Stimulated activated CD4-positive, alpha-beta T cell treated with anti-CD3 and anti-CD28 coated beads, TNF-alpha, amount 100 ng/mL, for 24 hours (primary cell): ENCODE results near the gene OSCAR.
"Not testable (repeated sequence)": the region's sequence is repeated elsewhere in the genome, so short reads cannot be mapped to it uniquely, and the experiment has no call there.

Experiments used
- DNase-seq, 3 experiments: peaks; one replicate each; pipeline ENCODE4 v3.0.0-alpha.2; 2020; ENCODE audit warnings: low read depth in 3 of 3

The OSCAR gene

DNA sequence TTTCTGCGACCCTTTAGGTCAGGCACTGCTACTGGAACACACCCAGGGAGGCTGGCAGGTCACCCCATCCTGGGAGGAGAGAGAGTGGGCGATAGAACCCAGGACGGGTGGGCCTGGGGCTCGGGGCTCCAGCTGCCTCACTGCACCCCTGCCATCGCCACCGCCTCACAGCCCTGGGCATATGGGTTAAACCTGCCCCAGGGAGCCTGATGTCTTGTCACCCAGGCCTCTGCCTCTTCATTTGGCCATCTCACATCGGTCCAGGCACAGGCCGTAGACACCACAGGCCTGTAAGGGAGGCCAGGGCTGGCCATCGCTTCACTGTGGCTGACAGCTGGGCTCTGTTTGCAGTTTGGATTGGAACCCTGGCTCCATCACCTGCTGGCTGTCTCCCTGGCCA lies 25.1 kb upstream of the OSCAR start:
- DNase-seq = no peak

DNA sequence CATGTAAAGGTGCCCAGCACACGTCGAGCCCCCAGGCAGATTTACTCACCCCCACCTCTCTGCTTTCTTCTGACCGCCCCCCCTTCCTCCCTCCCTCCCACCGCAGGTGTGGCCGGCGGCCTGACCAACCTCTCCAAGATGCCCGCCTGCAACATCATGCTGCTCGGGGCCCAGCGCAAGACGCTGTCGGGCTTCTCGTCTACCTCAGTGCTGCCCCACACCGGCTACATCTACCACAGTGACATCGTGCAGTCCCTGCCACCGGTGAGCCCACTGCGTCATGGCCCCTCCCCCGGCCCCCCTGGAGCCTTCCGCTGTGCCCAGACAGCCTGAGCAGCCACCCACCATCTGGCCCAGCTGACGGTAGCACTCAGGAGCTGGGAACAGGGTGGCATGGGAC lies 23.8 kb upstream of the OSCAR start:
- no peak for DNase-seq

DNA sequence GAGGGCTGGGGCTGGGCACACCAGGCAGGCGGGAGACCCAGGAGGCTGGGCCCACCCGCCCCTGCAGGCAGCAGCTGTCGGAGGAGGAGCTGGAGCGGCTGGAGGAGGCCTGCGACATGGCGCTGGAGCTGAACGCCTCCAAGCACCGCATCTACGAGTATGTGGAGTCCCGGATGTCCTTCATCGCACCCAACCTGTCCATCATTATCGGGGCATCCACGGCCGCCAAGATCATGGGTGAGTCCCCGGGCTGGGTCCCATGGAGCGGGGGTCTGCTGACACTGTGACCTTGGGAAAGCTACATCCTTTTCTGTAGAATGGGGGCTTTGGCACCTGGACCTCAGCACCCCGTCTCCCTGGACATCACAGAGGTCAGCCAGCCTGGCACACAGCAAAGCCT lies 23.1 kb upstream of the OSCAR start:
- no peak for DNase-seq

DNA sequence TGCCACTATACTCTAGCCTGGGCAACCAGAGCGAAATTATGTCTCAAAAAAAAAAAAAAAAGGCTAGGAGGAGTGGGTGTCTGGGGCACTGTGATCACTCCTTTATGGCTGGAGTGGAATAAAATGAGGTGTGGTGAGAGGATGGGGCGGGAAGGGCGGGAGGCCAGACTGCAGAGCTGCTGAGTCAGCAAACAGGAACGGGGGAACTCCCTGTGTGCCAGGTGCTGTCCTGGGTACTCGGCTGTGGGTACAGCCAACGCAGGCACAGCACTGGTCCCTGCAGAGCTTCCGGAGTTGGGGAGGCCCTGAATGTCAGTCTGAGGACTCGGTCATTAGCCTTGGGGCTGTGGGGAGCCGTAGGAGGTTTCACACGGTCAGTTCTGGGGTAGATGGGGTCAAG lies 20.7 kb upstream of the OSCAR start:
- DNase-seq = no peak

DNA sequence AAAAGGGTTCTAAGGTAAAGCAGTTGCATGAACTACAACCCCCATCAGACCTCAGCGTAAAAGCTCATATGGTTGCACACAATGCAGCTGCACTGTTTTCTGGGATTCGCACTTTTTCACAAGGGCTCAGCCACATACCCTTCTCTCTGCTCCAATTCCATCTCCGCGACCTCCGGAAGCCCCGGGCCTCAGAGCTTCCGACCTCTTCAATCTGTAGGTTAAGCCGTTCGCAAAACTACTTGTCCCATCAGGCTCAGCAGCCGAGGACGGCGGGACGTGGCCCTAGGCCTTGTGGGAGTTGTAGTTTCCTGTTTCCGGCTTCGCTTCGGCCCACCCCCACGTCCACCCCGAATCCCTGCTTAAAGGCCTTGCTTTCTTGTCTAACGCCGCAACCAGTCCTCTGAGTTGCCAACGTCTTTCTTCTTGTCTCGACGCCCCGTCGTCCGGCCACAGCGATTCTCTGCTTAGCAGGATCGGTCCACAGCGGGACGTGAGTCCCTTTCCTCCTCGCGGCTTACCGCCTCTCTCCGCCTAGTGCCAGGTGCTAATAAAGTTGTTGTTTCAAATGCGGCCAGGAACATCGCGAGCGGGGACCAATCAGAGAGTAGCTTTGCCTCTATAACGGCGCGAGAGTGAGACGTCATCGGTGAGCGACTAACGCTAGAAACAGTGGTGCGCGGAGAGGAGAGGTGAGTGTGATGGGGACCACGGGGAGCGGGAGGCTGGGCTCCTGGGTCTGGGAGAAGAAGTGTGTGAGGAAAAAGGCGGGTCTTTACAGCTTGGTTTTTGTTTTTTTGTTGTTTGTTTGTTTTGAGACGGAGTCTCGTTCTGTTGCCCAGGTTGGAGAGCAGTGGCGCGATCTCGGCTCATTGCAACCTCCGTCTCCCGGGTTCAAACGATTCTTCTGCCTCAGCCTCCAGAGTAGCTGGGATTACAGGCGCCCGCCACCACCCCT lies 14.8 kb upstream of the OSCAR start, which contains the start of the genes PRPF31 and TFPT:
Gene PRPF31, plus strand, starts transcription at position 646 of the 955 bp plus-strand sequence. CDS start 2,525 bp downstream, outside the sequence.
Gene TFPT, minus strand, starts transcription at position 549 of the 955 bp plus-strand sequence. Its CDS starts 388 bp downstream, at position 161.
- DNase-seq = peak; percentile 94 to 99 (median 95)

DNA sequence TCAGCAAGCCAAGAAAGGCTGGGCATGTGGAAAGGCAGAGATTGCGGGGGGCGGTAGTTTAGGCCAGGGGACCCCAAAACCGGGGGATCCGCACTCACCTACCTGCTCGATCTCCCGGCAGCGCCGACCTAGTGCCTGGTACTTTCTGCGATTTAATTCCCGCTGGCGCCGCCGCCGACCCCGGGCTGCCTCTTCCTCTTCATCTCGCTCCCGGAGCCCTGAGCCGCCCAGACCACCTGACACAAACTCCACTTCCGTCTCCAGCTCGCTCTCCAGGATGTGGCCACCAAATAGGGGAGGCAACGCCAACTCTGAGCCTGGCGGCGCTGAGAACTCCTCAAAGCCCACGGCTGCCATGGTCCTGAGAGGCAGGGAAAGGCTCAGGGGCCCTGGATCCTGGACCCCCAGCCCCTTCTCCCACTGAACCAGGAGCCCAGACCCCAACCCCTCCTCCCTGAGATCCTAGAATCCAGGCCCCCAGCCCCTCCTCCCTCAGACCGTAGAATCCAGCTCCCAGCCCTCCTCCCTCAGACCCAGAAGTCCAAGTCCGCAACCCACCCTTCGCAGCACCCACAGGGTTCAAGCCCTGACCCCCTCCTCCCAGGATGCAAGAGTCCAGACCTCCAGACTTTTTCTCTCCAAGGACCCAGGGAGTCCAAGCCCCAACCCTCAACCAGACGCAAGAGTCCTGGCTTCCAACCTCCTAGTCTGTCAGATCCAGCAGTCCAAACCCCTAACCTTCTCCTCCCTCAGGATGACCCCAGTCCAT lies 13.9 kb upstream of the OSCAR start:
- peak in 1 of 3 experiments; percentile 49 for DNase-seq

DNA sequence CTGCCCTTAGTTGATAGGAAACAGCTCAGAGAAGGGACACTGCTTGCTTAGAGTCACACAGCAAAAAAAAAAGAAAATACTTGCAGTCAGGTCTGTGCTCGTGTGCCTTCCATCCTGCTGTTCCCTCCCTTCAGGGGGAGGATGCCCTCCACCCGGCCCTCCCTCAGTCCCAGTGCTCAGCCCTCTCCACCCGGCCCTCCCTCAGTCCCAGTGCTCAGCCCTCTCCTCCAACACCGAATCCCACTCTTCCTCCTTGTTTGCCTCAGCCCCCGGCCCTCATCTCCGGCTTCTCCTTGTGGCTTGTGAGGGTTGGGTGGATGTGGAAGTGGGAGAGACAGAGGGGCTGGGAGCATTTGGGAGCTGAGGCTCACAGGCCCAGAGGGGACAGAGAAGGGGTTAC lies 9.0 kb upstream of the OSCAR start:
- no peak for DNase-seq

DNA sequence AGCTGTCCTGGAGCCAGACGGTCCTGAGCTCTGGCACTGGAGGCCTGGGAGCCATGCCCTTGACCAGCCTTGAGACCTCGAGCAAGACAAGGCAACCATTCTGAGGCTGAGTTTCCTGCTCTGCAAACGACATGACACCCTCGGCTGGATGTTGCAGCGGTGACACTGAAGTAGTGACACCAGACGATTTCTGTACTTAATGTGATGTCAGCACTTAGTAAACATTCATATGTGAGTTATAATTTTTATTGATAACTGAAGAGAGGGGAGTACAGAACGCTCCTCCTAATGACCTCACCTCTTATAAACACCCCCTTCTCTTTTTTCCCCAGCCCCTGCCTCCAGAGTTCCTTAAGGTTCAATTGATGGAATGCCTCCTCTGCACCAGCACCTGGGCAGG lies 7.9 kb upstream of the OSCAR start:
- no peak for DNase-seq

DNA sequence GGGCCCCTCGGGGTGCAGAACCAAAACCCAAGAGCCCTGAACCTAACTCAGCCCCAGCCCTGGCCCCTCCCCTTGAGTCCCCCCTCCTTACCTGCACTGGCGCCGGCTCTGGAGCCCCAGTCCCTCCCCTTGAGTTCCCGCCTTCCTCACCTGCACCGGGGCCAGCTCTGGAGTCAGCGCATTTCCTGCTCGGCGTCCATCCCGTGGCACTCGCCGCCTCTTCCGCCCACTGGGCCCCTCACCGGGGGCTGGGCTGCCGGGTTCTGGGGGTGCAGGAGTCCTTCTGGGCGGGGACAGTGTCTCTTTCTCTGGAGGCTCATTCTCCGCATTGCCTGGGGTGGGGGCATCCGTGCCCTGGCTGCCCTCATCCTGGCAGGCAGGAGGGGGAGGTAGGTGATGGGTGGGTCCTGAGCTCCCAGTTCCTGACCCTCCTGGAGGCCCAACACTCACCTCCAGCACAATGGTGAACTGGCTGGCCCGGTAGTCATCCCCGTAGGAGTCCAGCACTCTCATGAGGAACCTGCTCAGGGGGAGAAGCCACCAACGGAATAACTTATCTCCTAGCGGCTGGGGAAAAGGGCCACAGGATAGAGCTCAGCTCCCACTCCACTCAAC lies 7.4 kb upstream of the OSCAR start:
- DNase-seq = no peak

DNA sequence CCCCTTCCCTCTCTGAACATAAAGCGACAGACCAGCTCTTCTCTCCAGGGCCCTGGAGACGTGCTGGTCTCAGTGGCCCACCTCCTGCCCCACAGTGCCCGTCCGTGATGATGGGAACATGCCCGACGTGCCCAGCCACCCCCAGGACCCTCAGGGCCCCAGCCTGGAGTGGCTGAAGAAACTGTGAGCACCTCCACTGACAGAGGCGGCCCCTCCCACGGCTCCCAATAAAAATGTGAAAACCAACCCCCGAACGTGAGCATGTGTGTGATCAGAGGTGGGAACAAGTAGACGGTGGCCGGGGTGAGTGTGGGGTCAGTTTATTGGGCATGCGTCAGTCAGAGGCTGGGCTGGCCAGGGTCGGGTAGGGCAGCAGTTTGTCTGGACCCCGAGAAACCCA lies 6.1 kb upstream of the OSCAR start:
- DNase-seq = no peak

DNA sequence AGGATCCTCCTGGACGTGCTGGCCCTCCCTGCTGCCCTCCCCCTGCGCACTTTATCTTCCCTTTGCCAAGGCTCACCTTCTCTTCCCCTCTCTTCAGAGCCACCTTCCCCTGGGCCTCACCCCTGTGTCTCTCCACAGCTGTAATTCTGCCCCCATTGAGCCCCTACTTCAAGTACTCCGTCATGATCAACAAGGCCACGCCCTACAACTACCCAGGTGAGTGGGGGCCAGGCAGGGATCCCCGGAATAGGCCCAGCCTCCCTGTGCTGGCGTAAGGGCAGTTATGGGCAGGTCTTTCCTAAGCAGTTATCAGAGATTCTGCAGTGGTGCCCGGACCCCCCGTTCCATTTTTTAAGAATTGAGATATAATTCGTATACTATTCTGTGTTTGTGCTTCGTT lies 5.2 kb upstream of the OSCAR start:
- no peak for DNase-seq

DNA sequence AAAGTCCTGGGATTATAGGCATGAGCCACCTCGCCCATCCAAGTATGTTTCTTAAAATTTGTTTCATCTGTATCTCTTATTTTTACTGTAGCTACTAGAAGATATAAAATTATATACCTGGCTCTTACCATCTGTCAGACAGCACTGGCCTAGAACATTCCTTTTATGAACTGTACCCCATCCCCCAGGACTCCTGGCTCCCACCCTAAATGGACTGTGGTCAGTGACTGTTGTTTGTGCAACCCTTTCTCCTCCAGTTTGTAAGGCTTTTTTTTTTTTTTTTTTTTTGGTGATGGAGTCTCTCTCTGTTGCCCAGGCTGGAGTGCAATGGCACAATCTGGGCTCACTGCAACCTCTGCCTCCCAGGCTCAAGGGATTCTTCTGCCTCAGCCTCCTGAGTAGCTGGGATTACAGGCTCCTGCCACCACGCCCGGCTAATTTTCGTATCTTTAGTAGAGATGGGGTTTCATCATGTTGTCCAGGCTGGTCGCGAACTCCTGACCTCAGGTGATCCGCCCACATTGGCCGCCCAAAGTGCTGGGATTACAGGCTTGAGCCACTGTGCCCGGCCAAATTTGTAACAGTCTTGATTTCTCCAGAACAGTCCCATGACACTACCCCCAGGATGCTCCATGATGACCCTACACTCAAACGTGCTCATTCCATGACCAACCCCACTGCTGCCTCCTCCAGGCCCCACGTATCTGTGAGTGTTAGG lies 4.6 kb upstream of the OSCAR start:
- no peak for DNase-seq

DNA sequence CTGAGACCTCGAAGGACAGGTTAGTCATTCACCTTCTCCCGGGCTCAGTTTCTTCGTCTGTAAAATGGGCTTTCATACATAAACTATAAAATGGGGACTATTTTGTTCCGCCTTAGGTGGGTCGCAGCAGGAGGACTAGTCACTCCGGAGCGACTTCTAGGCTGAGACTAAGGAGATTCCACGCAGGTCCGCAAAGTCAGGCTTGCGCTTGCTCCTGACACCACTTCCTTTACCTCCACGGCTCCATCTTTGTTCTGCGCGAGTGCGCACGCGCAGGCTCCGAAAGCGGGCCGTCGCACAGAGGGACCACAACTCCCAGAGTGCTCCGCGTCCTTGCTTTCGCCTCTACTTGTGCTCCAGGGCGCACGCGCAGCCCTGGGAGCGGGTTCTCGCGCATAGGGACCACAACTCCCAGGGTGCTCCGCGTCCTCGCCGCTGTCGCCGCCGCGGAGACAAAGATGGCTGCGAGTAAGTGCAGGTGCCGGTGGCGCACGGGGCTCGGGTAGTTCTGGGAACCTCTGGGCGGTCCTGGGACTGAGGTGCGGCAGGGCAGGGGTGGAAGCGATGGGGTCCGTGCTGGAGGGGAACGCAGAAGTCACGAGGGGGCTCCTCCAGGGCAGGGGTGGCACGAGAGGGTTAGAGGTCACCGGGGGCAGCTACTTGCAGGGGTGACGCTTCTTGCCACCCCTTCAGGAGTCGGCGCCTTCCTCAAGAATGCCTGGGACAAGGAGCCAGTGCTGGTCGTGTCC lies 2.0 kb upstream of the OSCAR start, which contains the start of gene NDUFA3:
Gene NDUFA3, plus strand, starts transcription at position 435 of the 749 bp plus-strand sequence. Its CDS starts 24 bp downstream, at position 459.
- peak; percentile 94 to 95 (median 95) for DNase-seq

DNA sequence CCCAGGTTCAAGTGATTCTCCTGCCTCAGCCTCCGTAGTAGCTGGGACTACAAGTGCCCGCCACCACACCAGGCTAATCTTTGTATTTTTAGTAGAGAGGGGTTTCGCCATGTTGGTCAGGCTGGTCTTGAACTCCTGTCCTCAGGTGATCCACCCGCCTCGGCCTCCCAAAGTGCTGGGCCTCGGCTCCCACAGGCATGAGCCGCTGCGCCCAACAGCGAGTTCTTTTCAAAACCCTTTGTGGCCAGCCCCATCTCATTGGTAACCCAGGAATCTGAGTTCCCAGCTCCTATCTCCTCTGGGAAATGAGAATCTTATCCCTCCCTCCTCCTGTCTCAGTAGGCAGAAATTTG lies 724 bp downstream of the OSCAR start:
- not testable (repeated sequence) for DNase-seq

DNA sequence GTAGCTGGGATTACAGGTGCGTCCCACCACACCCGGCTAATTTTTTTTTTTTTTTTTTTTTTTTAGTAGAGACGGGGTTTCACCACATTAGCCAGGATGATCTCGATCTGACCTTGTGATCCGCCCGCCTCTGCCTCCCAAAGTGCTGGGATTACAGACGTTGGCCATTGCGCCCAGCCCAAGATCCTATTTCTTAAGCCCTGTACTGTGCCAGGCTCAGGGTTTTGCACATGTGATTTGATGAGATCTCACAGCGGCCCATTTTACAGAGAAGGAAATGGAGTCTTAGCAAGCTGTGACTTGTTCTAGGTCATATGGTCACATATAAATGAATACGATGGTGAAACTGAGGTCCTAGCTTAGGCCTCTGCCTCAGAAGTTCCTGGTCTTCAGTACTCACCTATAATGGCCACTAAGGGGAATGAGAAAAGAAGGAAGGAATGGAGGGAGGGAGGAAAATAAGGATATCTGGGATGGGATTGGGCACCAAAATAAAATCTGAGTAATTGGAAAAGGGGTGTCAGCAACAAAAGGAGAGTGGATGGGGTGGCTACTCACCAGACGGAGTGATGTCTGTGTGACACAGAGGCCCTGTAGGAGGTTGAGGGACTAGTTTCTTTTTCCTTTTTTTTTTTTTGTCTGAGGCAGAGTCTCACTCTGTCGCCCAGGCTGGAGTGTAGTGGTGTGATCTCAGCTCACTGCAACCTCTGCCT lies 1.3 kb downstream of the OSCAR start:
- DNase-seq = no peak

DNA sequence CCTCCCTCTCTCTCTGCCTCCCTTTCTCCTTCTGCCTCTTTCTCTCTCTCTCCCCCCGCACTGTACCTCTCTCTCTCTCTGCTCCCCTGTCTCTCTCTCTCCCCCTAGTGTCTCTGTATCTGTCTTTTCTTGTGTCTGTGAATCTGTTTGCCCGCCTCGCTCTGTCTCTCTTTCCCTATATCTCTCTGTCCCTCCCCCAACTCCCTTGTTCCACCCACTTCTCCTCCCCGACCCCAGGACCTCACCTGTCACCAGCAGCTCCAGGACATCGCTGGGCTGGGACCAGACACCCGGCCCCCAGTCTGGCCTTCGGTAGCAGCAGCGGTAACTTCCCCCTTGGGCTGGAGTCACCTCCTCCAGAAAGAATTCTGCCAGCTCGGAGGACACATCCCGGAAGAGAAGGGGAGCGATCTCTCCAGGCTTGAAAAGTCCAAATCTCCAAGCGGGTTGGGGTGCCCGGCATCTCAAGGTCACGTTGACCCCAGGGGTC lies 3.9 kb downstream of the OSCAR start:
- DNase-seq = no peak

DNA sequence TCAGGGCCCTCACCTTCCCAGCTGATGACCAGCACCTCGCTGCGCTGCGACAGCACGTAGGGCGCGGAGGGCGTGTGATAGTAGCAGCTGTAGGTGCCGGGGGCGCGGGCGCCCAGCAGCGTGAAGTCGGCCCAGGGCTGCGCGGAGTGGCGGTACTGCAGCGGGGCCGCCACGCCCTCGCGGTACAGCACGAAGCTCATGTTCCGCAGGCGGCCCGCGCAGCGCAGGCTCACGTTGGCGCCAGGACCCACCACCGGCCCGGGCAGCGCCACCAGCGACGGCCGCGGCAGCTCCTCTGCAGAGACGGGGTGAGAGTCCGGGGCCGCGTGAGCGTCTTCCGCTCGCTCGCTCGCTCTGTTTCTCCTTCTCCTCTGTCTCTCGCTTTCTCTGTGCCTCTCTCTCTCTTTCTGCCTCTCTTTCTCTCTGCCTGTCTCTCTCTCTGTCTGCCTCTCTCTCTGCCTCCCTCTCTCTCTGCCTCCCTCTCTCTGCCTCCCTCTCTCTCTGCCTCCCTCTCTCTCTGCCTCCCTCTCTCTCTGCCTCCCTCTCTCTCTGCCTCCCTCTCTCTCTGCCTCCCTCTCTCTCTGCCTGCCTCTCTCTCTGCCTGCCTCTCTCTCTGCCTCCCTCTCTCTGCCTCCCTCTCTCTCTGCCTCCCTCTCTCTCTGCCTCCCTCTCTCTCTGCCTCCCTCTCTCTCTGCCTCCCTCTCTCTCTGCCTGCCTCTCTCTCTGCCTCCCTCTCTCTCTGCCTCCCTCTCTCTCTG lies 4.6 kb downstream of the OSCAR start:
- peak in 1 of 3 experiments; percentile 43 for DNase-seq

DNA sequence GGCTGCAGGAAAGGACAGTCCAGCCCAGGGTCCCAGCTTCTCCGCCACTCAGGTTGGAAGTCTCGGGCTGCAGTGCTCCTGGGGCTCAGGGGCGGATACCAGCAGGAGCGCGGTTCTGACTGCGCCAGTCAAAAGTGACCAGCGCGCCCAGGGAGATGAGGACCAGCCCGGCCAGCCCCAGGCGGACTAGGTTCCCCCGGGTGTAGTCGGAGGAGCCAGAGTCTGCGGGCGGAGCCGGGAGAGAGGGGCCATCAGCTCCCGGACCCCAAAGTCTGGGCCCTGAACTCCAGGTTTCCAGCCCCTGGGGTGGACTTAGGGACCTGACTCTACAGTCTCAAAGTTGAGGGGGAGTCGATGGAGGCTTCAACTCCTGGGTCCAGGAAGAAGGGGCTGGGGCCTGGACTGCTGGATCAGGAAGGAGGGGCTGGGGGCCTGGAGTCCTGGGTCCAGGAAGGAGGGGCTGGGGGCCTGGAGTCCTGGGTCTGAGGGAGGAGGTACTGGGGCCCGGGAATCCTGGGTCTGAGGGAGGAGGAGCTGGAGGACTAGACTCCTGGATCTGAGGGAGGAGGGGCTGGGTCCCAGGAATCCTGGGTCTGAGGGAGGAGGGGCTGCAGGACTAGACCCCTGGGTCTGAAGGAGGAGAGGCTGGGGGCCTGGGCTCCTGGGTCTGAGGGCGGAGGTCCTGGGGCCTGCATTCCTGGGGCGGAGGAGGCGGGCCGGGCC lies 5.3 kb downstream of the OSCAR start:
- no peak for DNase-seq
